Measurements from ENCODE around the gene SORT1.
"Not testable (repeated sequence)": the region's sequence is repeated elsewhere in the genome, so short reads cannot be mapped to it uniquely, and the experiment has no call there.

Gene SORT1

GRCh38 chr1:109293026-109293425 lies 104.7 kb downstream of the SORT1 start:
- no peak for DNase-seq

DNA sequence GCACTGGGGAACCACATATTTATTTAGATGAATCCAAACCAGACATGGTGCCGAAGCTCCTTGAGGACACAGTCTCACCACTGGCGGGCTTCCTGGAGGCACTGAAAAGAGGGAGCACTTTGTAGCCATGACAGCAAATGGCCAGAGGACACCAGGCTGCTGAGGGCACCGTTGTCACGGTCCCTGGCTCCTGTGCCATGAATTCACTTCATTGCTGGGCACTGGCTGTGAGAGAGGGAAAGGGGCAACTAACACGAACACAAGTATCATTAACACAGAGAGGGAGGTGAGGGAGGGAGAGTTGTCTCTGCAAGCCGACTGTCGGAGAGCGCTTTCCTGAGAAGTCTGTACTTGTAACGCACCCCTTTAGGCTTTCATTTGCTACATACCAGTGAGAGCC lies 105.4 kb downstream of the SORT1 start:
- DNase-seq = no peak

GRCh38 chr1:109290998-109291397 lies 106.7 kb downstream of the SORT1 start:
- DNase-seq = no peak

DNA sequence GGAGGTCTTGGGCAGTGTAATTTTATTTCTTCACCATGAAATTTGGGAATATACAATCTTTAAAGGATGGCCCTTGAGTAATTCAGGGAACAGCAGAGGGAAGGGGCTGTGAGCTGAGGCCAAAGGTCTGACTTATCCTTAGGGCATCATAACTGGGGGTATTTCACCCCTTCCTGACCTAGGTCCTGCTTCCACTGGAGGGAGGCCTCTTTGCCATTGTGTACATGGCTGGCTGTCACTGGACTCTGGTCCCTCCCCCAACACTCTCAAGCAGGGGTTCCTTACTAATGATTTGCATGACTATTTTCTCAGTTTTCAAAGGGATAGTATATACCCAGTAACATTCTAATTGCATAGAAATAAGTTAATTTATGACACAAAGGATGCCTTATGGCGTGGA lies 107.6 kb downstream of the SORT1 start:
- no peak for DNase-seq

- DNase-seq = not testable (repeated sequence)
Measured at GRCh38 chr1:109286762-109287161, 111.0 kb downstream of the SORT1 start.

GRCh38 chr1:109283748-109284600 lies 113.7 kb downstream of the SORT1 start:
- no peak for DNase-seq

GRCh38 chr1:109282952-109283747 lies 114.6 kb downstream of the SORT1 start, which contains the start of gene PSRC1:
Gene PSRC1 (minus strand): TSS chr1:109283145.
- DNase-seq = peak; percentile 97

DNA sequence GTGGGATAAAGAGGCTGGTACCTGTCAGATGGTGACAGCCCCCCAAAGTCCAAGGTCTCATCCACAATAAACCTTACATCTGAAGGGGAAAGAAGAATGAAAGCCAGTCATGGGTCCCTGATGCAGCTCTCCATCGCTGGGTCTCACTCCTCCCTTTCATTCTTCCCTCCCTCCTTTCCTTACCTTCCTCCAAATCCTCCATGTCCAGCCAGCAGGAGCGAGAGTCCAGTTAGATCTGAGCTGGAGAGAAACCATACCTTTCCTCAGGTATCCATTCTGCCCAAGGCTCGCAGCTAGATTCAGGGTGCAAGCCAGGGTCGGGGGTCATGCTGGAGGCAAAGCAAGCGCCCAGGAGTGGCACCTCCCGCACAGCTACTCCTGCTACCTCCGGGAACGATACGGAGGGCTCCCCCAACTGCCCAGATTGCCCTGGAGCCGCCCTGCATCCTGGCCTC lies 115.2 kb downstream of the SORT1 start:
- no peak for DNase-seq

DNA sequence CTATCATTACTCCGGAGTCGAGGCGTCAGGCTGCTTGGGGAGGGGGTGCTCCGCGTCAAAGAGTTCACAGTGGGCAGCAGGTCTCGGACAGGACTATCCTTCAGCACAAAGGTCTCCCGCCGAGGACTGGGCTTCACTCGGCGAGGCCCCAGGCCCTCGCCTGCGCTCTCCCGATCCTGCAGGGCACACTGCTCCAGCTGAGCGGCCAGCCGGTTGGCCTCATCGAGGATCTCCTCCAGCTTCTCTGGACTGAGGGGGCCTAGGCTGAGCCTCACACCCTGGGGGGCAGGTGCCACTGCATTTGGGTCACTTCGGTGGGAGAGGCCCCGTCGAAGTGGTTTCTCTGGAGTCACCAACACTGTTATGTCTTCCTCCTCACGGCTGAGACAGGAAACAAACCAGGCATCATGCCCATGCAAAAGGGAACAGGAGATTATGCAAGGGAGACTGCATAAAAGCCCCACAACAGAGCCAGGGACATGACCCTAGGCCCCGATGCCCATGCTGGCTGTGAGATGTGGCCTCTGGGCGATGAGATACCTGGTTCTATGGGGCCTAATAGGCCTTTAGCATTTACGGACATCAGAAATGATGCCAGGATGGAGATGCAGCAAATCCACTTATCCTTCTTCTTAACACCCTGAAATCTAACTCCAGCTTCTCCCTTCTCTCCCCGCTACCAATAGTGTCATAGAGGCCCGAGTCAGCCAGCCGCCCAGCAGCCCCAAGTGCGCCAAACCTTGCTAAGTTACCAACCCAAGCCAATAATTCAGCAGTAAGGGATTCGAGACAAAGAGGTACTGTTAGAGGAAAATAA lies 115.8 kb downstream of the SORT1 start:
- DNase-seq = no peak

GRCh38 chr1:109280862-109281261 lies 116.9 kb downstream of the SORT1 start:
- no peak for DNase-seq

DNA sequence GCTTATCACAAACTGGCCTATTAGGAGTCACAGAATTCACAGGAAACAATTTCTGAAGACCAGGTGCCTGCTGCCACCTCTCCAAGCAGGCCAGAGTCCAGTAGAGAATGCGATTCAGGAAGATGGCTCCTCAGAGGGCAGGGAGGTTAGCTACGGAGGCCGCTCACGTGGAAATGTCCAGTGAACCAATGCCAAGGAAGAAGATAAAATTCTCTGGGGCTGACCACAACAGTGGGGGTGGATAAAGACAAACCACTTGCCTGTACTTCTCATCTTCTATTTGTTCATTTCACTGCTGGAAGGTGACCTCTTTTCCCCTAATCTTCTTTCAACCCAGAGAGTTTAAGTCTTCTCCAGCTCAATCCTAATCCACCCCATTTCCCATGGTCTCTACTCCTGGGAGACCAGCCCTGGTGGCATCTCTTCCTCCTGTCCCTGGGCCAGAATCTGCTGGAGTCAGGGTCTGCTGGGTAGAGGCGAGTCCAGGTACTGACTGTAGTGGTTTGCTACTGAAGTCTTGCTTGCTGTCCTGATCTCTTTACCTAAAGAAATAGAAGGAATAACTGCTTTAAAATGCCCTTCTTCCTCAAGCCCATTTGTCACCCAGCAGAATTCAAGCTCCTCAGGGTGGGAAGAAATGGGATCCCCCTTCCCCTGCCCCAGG lies 118.0 kb downstream of the SORT1 start:
- no peak for DNase-seq

- peak; percentile 46 for DNase-seq
Measured at GRCh38 chr1:109277434-109278204, 120.1 kb downstream of the SORT1 start.

GRCh38 chr1:109275706-109276345 lies 121.9 kb downstream of the SORT1 start:
- no peak for DNase-seq

- DNase-seq = no peak
Measured at GRCh38 chr1:109274533-109275476, 122.9 kb downstream of the SORT1 start.

DNA sequence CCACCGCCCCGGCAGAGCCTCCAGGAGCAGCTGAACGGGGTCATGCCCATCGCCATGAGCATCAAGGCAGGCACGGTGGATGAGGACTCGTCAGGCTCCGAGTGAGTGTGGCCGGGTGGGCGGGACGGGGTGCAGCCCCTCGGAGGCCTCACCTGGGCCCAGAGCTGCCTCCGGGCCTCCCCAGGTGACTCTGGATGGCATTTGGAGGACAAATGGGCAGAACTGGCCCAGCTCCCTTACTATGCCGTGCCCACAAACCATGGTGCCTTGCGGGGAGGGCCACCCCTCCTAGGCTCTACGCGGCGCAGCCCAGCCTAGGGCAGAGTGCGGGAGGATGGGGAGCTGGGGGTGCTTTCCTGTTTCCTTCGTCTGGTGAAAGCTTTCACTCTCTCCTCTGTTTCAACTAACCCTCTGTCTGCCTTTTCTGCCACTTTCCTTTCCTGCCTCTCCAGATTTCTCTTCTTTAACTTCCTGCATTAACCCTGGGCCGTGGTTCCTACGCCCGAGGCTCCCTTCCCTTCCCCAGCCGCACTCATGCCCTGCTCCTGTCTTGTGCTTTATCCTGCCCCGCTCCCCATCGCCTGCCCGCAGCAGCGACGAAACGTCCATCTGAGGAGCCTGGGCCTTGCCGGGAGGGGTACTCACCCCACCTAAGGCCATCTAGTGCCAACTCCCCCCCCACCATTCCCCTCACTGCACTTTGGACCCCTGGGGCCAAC lies 124.0 kb downstream of the SORT1 start:
- no peak for DNase-seq

DNA sequence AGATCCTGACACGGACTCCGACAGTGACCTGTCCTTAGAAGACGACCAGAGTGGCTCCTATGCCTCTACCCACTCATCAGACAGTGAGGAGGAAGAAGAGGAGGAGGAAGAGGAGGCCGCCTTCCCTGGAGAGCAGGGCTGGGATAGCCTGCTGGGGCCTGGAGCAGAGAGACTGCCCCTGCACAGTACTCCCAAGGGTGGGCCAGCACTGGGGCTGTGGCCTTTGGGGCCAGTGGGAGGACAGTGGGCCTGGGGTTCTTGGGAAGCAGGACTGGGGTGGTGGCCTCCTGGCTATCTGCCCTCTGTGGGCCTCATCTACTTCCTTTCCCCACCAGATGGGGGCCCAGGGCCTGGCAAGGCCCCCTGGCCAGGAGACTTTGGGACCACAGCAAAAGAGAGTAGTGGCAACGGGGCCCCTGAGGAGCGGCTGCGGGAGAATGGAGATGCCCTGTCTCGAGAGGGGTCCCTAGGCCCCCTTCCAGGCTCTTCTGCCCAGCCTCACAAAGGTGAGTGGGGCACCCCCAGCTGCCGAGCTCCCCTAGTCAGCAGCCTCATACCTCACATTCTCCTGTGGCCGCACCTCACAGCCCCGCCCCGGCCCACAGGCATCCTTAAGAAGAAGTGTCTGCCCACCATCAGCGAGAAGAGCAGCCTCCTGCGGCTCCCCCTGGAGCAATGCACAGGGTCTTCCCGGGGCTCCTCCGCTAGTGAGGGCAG lies 124.7 kb downstream of the SORT1 start:
- DNase-seq = no peak

DNA sequence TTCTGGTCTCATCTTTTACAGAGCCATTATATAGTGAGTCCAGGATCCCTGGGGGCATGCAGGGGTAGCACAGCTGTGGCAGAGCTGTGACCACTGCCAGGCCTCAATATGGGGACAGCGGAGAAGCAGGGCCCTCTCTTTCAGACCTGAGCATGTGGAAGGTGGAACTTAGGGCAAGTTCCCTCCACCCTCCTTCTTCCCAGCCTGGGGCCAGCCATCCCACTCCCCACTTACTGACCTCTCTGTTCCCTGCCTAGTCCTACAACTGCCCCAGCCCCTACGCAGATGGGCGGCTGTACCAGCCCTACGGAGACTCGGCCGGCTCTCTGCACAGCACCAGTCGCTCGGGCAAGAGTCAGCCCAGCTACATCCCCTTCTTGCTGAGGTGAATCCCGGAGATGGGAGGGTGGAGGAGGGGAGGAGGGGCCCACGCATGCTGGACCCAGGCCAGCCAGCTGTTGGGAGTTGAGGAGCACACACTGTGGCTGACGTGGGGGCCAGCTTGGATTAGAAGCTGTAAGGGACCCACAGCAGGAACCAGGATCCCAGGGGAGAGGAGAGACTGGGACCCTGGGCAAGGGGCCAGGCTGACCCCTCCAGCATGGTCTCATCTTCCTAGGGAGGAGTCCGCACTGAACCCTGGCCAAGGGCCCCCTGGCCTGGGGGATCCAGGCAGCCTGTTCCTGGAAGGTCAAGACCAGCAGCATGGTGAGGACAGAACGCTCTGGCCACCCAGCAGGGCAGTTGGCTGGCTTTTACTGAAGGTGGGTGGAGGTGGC lies 125.5 kb downstream of the SORT1 start:
- DNase-seq = no peak

DNA sequence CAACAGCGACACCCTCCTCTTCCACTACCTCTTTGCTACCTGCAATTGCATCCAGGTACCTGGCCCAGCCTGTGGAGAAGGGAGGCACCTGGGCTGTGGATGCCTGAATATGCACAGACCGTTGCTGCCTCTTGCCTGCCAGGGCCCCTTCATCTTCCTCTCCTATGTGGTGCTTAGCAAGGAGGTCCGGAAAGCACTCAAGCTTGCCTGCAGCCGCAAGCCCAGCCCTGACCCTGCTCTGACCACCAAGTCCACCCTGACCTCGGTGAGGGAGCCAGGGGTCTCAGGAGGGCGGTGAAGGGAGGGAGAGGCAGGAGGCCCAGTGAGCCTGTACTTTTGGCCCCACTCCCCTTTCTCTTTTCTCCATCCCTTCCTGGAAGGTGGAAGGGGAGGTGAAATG lies 126.3 kb downstream of the SORT1 start:
- no peak for DNase-seq

Data from NCI-H2171 treated with DMSO at 0.1 percent for 48 hours (cell line).